CD4-positive, CD25-positive, alpha-beta regulatory T cell (primary cell): Measurements from ENCODE around the gene FXYD1. TPM values are rescaled to one million over a fixed set of nuclear protein-coding genes. Genes with fewer than 3 reads are reported as not detected.

Experiments used
- ATAC-seq, 2 donors: fragments of 150-1000 bp; cut with Tn5 transposase; one replicate each; pipeline ENCODE4 v1.10.0; 2021; ENCODE audit warnings: low read depth in 2 of 2, moderate number of reproducible peaks in 2 of 2, moderate library complexity in 1 of 2
- DNase-seq, 3 donors: peaks; one replicate each; pipeline versions ENCODE4 v3.0.0 to v3.0.0-alpha.2; 2012 to 2022; ENCODE audit warnings: mixed read lengths in 1 of 3
- H3K27ac ChIP-seq: one replicate; pipeline ENCODE4 v1.7.0; 2013; ENCODE audit warnings: mild to moderate bottlenecking, low read length; ENCODE audit not compliant: insufficient read depth, poor library complexity, severe bottlenecking
- H3K27me3 ChIP-seq: one replicate; pipeline ENCODE4 v1.7.0; 2013; ENCODE audit warnings: low read length; ENCODE audit not compliant: control insufficient read depth, insufficient read depth
- H3K36me3 ChIP-seq: one replicate; pipeline ENCODE4 v1.7.0; 2013; ENCODE audit warnings: mild to moderate bottlenecking, low read length, moderate library complexity; ENCODE audit not compliant: control insufficient read depth, insufficient read depth
- H3K4me1 ChIP-seq: 2 replicates; pipeline ENCODE4 v1.7.0; 2013; ENCODE audit warnings: mild to moderate bottlenecking, low read length; ENCODE audit not compliant: insufficient read depth, control insufficient read depth, poor library complexity, severe bottlenecking
- H3K4me3 ChIP-seq: one replicate; pipeline ENCODE4 v1.7.0; 2013; ENCODE audit warnings: low read depth, mild to moderate bottlenecking, low read length, moderate library complexity
- H3K9me3 ChIP-seq, 2 experiments: 1 replicate in 1 of 2; 2 replicates in 1 of 2; pipeline ENCODE4 v1.7.0; 2013; ENCODE audit warnings: low read length in 2 of 2, mild to moderate bottlenecking in 1 of 2, moderate library complexity in 1 of 2; ENCODE audit not compliant: control insufficient read depth in 2 of 2
- H3K27ac Mint-ChIP-seq, 3 donors: one replicate each; pipeline ENCODE4 v1.8.0; 2020 to 2022; ENCODE audit warnings: mild to moderate bottlenecking in 3 of 3, mixed read lengths in 3 of 3, moderate library complexity in 2 of 3
- H3K27me3 Mint-ChIP-seq: one replicate; pipeline ENCODE4 v1.8.0; 2022; ENCODE audit warnings: mild to moderate bottlenecking, mixed read lengths
- H3K36me3 Mint-ChIP-seq: one replicate; pipeline ENCODE4 v1.8.0; 2020; ENCODE audit warnings: mixed read lengths
- H3K4me1 Mint-ChIP-seq, 4 donors: one replicate each; pipeline ENCODE4 v1.8.0; 2020 to 2022; ENCODE audit warnings: mixed read lengths in 4 of 4, mild to moderate bottlenecking in 1 of 4
- H3K4me3 Mint-ChIP-seq, 4 donors: one replicate each; pipeline ENCODE4 v1.8.0; 2020 to 2022; ENCODE audit warnings: mild to moderate bottlenecking in 4 of 4, mixed read lengths in 4 of 4, moderate library complexity in 3 of 4
- H3K9me3 Mint-ChIP-seq, 7 donors: one replicate each; pipeline ENCODE4 v1.8.0; 2020 to 2022; ENCODE audit warnings: mixed read lengths in 7 of 7, mild to moderate bottlenecking in 3 of 7, moderate library complexity in 2 of 7
- polyA plus RNA-seq, 4 donors: library from polyadenylated mRNA; unstranded; fragments of 300-500 nt; fragmentation: Illumina TruSeq; gene quantifications; one replicate each; pipeline ENCODE4 v1.2.3, GENCODE V29; 2021
- total RNA-seq: library from RNA; stranded (reverse); gene quantifications from one replicate; pipeline ENCODE4 v1.2.3, GENCODE V29; 2022

FXYD1 gene
- total and polyA plus RNA-seq, 5 donors from 2014 or later, result 1.6 to 3.7 (median 2.6) TPM

- Mint-ChIP-seq H3K4me1 (peaks cover 12 to 15% (median 12%) of the 10 kb centered on the region in 4 donors), H3K9me3 (peaks cover 0 to 9% (median 4%) of the 10 kb centered on the region in 7 donors), H3K27ac (no peak overlapping the region), H3K36me3 (no peaks in the 10 kb centered on the region), H3K4me3 (no peak overlapping the region), H3K27me3 (peaks cover 20% of the 10 kb centered on the region)
- Histone ChIP-seq H3K4me1 (no peaks in the 10 kb centered on the region), H3K4me3 (no peak overlapping the region), H3K27me3 (no peaks in the 10 kb centered on the region), H3K9me3 (no peaks in the 10 kb centered on the region), H3K27ac (no peak overlapping the region), H3K36me3 (no peaks in the 10 kb centered on the region)
- DNase-seq, result no peak
- no peak for ATAC-seq
These were observed 45.6 kb downstream of the FXYD1 start for GRCh38 chr19:35184267-35184666.

DNA sequence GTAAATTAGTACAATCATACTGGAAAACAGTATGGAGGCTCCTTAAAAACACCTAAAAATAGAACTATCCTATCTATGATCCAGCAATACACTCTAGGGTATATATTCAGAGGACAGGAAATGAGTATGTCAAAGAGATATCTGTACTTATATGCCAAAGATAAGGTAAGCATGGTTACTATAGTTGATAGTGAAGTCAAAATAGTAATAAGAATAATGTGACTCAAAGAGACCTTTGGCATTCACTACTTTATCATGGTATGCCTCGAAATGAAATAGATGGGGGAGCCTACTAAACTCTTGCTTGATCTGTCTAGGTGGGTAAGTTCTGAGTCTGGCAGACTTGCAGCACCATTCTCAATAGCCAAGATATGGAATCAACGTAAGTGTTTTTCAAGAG is 46.3 kb downstream of the FXYD1 start:
- Mint-ChIP-seq H3K4me1 (peaks cover 9 to 12% (median 10%) of the 10 kb centered on the region in 4 donors), H3K27ac (no peak overlapping the region), H3K9me3 (peaks cover 0 to 9% (median 4%) of the 10 kb centered on the region in 7 donors), H3K36me3 (no peaks in the 10 kb centered on the region), H3K27me3 (peaks cover 20% of the 10 kb centered on the region), H3K4me3 (no peak overlapping the region)
- no peak overlapping the region for H3K27ac ChIP-seq
- H3K4me3 ChIP-seq, result no peak overlapping the region
- no peak for DNase-seq
- no peaks in the 10 kb centered on the region for H3K27me3 ChIP-seq
- H3K36me3 ChIP-seq, result no peaks in the 10 kb centered on the region
- no peaks in the 10 kb centered on the region for H3K9me3 ChIP-seq
- H3K4me1 ChIP-seq, result no peaks in the 10 kb centered on the region
- no peak for ATAC-seq

Other genes starting within 250 kb of the FXYD1 start
- 4.5 TPM for gene ZNF30, start 211.9 kb upstream of the FXYD1 start, total RNA-seq
- gene ZNF30, start 211.9 kb upstream of the FXYD1 start, polyA plus RNA-seq, result 10 to 100 TPM in 1 of 4 donors, 1 to 10 TPM in 3; 3.0 to 15.2 (median 7.7) TPM
- gene ZNF792, start 174.6 kb upstream of the FXYD1 start, total RNA-seq, result 16.2 TPM
- gene ZNF792, start 174.6 kb upstream of the FXYD1 start, polyA plus RNA-seq, result 10 to 100 TPM; 15.5 to 24.7 (median 19.9) TPM
- gene GRAMD1A, start 138.5 kb upstream of the FXYD1 start, total RNA-seq, result 179 TPM
- gene GRAMD1A, start 138.5 kb upstream of the FXYD1 start, polyA plus RNA-seq, result 10 to 100 TPM; 25.7 to 39.4 (median 32.1) TPM
- 2.0 TPM for gene SCN1B, start 108.4 kb upstream of the FXYD1 start, total RNA-seq
- under 1 TPM in 3 of 4 donors, not detected in 1; 0.08 to 0.23 (median 0.11) TPM for gene SCN1B, start 108.4 kb upstream of the FXYD1 start, polyA plus RNA-seq
- gene HPN, start 97.1 kb upstream of the FXYD1 start, total RNA-seq, result not detected
- under 1 TPM in 2 of 4 donors, not detected in 2; 0.54 to 0.70 TPM for gene HPN, start 97.1 kb upstream of the FXYD1 start, polyA plus RNA-seq
- gene FXYD3, start 23.0 kb upstream of the FXYD1 start, total RNA-seq, result not detected
- gene FXYD3, start 23.0 kb upstream of the FXYD1 start, polyA plus RNA-seq, result not detected
- gene LGI4, start 3.8 kb upstream of the FXYD1 start, total RNA-seq, result 0.64 TPM
- not detected for gene LGI4, start 3.8 kb upstream of the FXYD1 start, polyA plus RNA-seq
- 9.3 TPM for gene FXYD7, start 4.4 kb downstream of the FXYD1 start, total RNA-seq
- gene FXYD7, start 4.4 kb downstream of the FXYD1 start, polyA plus RNA-seq, result 1 to 10 TPM; 3.2 to 6.8 (median 4.7) TPM
- gene FXYD5, start 15.9 kb downstream of the FXYD1 start, total RNA-seq, result 503 TPM
- gene FXYD5, start 15.9 kb downstream of the FXYD1 start, polyA plus RNA-seq, result 100 to 1,000 TPM; 465 to 575 (median 487) TPM
- not detected for gene FAM187B, start 89.9 kb downstream of the FXYD1 start, total RNA-seq
- gene FAM187B, start 89.9 kb downstream of the FXYD1 start, polyA plus RNA-seq, result not detected
- 28.1 TPM for gene LSR, start 110.2 kb downstream of the FXYD1 start, total RNA-seq
- gene LSR, start 110.2 kb downstream of the FXYD1 start, polyA plus RNA-seq, result 10 to 100 TPM; 47.8 to 66.1 (median 53.7) TPM
- gene USF2, start 130.1 kb downstream of the FXYD1 start, total RNA-seq, result 277 TPM
- gene USF2, start 130.1 kb downstream of the FXYD1 start, polyA plus RNA-seq, result 10 to 100 TPM in 1 of 4 donors, 1 to 10 TPM in 3; 5.9 to 10.1 (median 6.8) TPM
- 0.32 TPM for gene HAMP, start 143.7 kb downstream of the FXYD1 start, total RNA-seq
- not detected for gene HAMP, start 143.7 kb downstream of the FXYD1 start, polyA plus RNA-seq
- not detected for gene MAG, start 153.3 kb downstream of the FXYD1 start, total RNA-seq
- gene MAG, start 153.3 kb downstream of the FXYD1 start, polyA plus RNA-seq, result under 1 TPM in 2 of 4 donors, not detected in 2; 0.16 to 0.28 TPM
- gene CD22, start 190.4 kb downstream of the FXYD1 start, total RNA-seq, result 3.3 TPM
- 1 to 10 TPM in 1 of 4 donors, under 1 TPM in 2, not detected in 1; 0.15 to 1.9 (median 0.39) TPM for gene CD22, start 190.4 kb downstream of the FXYD1 start, polyA plus RNA-seq
- not detected for gene FFAR1, start 209.1 kb downstream of the FXYD1 start, total RNA-seq
- gene FFAR1, start 209.1 kb downstream of the FXYD1 start, polyA plus RNA-seq, result not detected
- 1.7 TPM for gene FFAR3, start 219.6 kb downstream of the FXYD1 start, total RNA-seq
- gene FFAR3, start 219.6 kb downstream of the FXYD1 start, polyA plus RNA-seq, result under 1 TPM in 1 of 4 donors, not detected in 3; 0.39 TPM
- gene GPR42, start 232.2 kb downstream of the FXYD1 start, total RNA-seq, result not detected
- not detected for gene GPR42, start 232.2 kb downstream of the FXYD1 start, polyA plus RNA-seq